Subcutaneous adipose tissue (tissue), 4 donors: ENCODE data around the gene TRDMT1. TPM values are rescaled to one million over a fixed set of nuclear protein-coding genes. Genes with fewer than 3 reads are reported as not detected.

Experiments used
- total RNA-seq, 4 donors: library from RNA; depleted of rRNA; stranded (reverse); fragments of >200 nt; gene quantifications; one replicate each; pipeline ENCODE4 v1.1.0, GENCODE V29; 2016
- TF ChIP-seq, protein P1 (sequence below): fragments of 450-650 bp; IDR thresholded peaks from one replicate; pipeline ENCODE4 v1.5.1; 2016; ENCODE audit warnings: low read depth, mild to moderate bottlenecking, control low read depth, antibody characterized with exemption, moderate library complexity

Gene TRDMT1, protein sequence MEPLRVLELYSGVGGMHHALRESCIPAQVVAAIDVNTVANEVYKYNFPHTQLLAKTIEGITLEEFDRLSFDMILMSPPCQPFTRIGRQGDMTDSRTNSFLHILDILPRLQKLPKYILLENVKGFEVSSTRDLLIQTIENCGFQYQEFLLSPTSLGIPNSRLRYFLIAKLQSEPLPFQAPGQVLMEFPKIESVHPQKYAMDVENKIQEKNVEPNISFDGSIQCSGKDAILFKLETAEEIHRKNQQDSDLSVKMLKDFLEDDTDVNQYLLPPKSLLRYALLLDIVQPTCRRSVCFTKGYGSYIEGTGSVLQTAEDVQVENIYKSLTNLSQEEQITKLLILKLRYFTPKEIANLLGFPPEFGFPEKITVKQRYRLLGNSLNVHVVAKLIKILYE
- 1 to 10 TPM; 5.8 to 9.0 (median 8.3) TPM for total RNA-seq

DNA sequence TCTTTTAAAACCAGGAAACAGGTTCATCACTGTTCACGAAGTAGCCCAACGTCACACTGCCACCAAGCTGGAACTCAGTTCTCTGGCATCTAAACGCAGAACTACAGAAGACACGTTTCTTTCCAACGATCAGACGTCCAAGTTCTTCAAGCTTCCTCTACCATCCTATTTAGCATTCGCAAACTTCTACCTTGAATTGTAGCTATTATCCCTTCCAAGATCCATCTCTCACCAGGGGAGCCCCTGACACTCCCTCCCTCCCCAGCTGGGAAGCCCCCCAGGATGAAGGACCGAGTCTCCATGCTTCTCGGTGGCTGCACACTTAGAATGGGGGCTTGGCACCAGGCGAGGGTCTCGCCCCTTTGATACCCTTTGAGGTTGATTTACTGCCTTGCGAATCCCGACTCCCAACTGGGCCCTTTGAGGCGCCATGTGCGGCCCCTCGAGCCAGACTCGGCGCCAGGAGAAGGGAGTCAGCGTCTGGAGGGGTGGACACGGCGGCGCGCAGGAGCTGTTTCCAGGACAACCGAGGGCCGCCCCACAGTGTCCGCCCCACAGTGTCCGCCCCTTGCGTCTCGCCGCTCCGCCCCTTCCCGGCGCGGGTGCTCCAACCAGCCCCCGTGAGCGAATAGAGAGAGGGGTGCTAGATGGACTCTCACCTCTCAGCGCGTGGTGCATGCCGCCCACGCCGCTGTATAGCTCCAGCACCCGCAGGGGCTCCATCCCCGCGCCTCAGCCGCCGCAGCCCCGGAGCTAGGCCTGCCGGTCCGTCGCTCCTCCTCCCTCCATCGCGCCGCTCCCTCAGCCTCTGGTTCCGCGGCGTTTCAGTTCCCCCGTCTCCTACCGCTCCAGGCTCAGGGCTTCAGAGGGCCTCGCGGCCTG, at the start of gene TRDMT1:
Gene TRDMT1, minus strand, starts transcription at position 761 of the 882 bp plus-strand sequence. Its CDS starts 38 bp downstream, at position 723.
- TF ChIP-seq, protein P1, sequence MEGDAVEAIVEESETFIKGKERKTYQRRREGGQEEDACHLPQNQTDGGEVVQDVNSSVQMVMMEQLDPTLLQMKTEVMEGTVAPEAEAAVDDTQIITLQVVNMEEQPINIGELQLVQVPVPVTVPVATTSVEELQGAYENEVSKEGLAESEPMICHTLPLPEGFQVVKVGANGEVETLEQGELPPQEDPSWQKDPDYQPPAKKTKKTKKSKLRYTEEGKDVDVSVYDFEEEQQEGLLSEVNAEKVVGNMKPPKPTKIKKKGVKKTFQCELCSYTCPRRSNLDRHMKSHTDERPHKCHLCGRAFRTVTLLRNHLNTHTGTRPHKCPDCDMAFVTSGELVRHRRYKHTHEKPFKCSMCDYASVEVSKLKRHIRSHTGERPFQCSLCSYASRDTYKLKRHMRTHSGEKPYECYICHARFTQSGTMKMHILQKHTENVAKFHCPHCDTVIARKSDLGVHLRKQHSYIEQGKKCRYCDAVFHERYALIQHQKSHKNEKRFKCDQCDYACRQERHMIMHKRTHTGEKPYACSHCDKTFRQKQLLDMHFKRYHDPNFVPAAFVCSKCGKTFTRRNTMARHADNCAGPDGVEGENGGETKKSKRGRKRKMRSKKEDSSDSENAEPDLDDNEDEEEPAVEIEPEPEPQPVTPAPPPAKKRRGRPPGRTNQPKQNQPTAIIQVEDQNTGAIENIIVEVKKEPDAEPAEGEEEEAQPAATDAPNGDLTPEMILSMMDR = no peak

DNA sequence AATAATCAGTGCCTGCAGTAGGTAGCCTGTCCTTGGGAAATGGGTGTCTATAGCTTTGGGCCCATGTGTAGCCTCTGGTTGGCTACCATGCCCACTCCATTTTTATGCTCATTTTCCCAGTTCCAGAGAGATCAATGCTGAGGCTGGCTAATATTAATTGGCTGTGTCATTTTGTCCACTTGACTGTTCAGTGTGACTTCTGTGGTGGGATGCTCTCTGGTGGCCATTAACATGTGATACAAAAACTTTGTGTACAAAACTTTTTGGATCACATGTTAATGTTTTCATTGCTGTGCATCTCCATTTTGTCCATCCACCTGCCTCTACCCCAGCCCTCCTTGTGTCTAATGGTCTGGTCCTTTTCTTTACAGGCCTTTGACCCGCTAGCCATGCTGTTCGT, 49.3 kb upstream of the TRDMT1 start:
- TF ChIP-seq, protein P1 = no peak

DNA sequence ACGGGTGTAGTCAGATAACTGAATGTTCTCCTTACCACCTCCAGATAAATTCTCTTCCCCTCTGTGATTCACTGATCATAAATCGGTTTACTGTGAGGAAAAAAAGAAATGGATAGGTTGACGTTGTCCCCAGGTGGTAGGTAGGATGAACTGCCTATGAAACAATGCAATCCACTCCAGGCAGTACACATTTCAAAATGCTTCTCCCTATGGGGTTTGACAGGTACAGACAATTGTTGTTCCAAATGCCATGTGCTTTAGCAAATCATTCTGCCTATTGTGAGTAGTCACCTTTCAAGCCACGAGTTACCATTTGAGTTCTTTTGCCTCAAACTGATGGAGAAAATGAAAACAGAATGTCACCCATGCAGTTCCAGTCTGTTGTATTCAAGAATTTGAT, 48.3 kb upstream of the TRDMT1 start:
- TF ChIP-seq, protein P1 = no peak

DNA sequence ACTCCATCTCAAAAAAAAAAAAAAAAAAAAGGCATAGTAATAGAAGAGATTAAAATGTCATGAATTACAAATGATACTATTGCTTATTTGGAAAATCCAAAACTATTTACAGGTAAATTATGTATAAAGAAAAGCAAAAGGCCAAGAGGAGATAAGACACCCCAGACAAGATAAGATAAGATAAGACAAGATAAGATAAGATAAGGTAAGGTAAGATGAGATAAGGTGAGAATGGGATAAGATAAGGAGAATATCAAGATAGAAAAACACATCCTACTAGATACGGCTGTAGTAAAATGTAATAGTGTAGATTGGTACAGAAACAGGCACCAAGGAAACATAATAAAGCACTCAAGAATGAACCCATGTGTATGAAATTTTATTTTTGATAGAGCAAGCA, 47.5 kb upstream of the TRDMT1 start:
- TF ChIP-seq, protein P1 = no peak

DNA sequence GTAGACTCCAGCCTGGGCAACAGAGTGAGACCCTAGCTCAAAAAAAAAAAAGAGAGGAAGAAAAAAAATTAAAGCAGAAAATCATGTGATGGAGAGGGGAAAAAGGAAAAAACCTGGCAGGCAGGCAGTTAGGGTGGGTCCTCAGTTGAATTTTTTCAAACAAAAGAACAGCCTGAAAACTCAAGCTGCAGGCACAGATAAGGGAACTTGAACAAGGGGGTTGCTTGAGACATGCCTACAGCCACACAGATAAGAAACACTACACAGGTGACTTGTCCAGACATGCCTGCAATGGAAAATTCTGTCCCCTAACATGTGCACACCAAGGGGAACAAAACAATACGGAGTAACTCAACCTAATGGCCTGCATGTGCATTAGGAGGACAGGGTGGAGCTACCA, 45.7 kb upstream of the TRDMT1 start:
- TF ChIP-seq, protein P1 = no peak

DNA sequence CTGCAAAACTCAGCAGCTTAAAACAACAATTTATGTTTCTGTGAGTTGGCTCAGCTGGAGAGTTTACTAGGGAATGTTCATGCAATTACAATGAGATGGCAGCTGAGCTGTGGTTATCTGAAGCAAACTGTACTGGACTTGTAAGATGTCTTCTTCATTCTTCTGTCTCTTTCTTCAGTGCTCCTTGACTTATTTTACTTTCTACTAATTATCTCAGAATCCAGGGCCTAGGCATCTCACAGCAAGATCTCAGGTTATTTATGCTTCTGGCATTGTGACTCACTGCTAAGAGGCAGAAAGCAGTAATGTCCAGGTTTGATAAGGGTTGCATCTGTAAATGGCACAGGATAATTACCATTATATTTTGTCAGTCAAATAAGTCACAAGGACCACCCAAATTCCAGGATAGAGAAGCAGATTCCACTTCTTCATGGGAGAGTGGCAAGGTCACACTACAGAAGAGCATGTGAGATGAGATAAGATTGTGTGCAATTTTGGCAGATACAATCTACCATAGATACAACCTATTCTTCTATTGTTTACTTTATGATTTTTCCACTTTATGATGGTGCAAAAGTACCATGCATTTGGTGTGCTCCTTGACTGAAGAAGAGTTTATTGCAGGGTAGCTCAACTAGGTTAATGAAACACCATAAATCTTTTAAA, 43.4 kb upstream of the TRDMT1 start:
- TF ChIP-seq, protein P1 = no peak
